ENCODE measurements around the gene PTPN7. TPM values are rescaled to one million over a fixed set of nuclear protein-coding genes. Genes with fewer than 3 reads are reported as not detected.

PTPN7 gene
- total RNA-seq, 1 experiment from 2014 or later, result 0.33 TPM

DNA sequence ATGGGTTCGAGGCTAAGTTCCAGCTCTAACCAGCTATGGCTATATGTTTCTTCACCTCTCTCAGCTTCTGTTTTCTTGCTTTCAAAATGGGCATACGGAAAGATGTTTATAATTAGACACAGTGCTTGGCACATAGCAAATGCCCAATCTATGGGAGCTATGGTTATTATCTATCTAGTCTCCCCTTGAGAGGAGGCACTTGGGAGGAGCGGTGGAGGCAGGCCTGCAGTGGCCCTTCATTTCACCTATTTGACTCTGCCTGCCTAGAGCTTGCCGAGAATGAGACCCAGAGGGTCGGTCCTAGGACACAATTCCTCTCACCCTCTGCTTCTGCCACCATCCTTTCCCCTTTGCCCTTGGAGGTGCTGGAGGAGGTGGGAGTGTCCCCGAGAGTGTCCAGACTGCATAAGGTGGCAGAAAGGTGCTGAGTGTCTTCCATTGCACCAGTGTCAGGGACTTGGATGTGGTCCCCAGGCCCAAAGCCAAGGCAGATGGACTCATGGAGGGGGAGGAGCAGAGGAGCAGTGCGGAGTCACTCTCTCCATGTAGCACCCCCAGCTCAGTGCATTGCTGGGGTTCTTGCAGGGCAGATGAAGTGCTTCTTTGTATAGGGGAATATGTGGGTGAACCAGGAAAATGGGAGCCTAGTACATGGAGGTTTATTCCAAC lies 42.2 kb upstream of the PTPN7 start:
- ChIA-PET CTCF (no interaction called here), POLR2A (no interaction called here)
- ATAC-seq (no peak; the same call in 1 of the 2 replicates), DNase-seq (ENCODE audit: low read depth, low spot score) (no peak)
- peaks cover 8% of the 10 kb centered on the region; the same call in 1 of the 2 replicates for H3K4me1 ChIP-seq (ENCODE audit: control insufficient read depth, insufficient read depth, low read length)
- H3K27ac ChIP-seq (ENCODE audit: low read length), result no peak overlapping the region
- H3K9me3 ChIP-seq (ENCODE audit: control insufficient read depth, insufficient read depth, low read depth, low read length), result no peaks in the 10 kb centered on the region
- in situ Hi-C loops (cut with HindIII; ENCODE audit: low pct_unique_long_range_greater_than_20kb, low sequenced_read_pairs) (loop anchor here (25.0 kb wide), 1 partner anchor 110 kb away; no protein-coding TSS in a partner anchor), intact Hi-C loops (cut with micrococcal nuclease; ENCODE audit: unreplicated experiment) (no loop called here)
- H3K4me3 ChIP-seq (ENCODE audit: low read depth in 2 of 2, low read length in 2 of 2), result no peak overlapping the region
- no TSS peak for BruUV-seq (replicated peaks)
- H3K36me3 ChIP-seq (ENCODE audit: control insufficient read depth, insufficient read depth, low read length), result no peaks in the 10 kb centered on the region
- H3K27me3 ChIP-seq (ENCODE audit: control insufficient read depth, insufficient read depth, low read length), result no peaks in the 10 kb centered on the region
- no peak for TF ChIP-seq TCF7L2 (IDR thresholded peaks at IDR 0.05; ENCODE audit: low read depth, low read length)
- TF ChIP-seq, protein P1, sequence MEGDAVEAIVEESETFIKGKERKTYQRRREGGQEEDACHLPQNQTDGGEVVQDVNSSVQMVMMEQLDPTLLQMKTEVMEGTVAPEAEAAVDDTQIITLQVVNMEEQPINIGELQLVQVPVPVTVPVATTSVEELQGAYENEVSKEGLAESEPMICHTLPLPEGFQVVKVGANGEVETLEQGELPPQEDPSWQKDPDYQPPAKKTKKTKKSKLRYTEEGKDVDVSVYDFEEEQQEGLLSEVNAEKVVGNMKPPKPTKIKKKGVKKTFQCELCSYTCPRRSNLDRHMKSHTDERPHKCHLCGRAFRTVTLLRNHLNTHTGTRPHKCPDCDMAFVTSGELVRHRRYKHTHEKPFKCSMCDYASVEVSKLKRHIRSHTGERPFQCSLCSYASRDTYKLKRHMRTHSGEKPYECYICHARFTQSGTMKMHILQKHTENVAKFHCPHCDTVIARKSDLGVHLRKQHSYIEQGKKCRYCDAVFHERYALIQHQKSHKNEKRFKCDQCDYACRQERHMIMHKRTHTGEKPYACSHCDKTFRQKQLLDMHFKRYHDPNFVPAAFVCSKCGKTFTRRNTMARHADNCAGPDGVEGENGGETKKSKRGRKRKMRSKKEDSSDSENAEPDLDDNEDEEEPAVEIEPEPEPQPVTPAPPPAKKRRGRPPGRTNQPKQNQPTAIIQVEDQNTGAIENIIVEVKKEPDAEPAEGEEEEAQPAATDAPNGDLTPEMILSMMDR (IDR thresholded peaks at IDR 0.05), result no peak

DNA sequence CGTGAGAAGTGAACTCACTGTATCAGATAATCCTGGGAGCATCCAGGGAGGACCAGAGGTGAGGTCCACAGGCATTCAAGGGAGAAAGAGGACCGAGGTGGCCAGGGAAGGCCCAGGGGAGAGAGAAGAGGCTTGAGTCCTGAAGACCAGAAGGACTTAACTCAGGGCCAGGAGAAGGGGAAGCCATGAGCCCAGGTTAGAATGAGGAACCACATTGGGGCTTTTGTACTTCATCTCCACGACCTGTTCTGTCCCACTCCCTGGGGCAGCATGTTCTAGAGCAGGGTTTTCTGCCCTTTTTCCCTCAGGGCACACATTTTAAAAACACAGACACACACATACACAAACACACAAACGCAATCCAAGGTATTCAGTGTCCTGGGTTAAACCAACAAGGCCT lies 41.6 kb upstream of the PTPN7 start:
- Histone ChIP-seq H3K36me3 (ENCODE audit: control insufficient read depth, insufficient read depth, low read length) (no peaks in the 10 kb centered on the region), H3K4me3 (ENCODE audit: low read depth in 2 of 2, low read length in 2 of 2) (no peak overlapping the region), H3K27me3 (ENCODE audit: control insufficient read depth, insufficient read depth, low read length) (no peaks in the 10 kb centered on the region), H3K27ac (ENCODE audit: low read length) (no peak overlapping the region), H3K9me3 (ENCODE audit: control insufficient read depth, insufficient read depth, low read depth, low read length) (no peaks in the 10 kb centered on the region), H3K4me1 (ENCODE audit: control insufficient read depth, insufficient read depth, low read length) (peaks cover 8% of the 10 kb centered on the region; the same call in 1 of the 2 replicates)
- no TSS peak for BruUV-seq (replicated peaks)
- CTCF ChIA-PET, result interaction anchor here (0.6 kb wide), 1 partner anchor 139 kb away, joined by 3 read pairs; no protein-coding TSS in a partner anchor
- POLR2A ChIA-PET, result no interaction called here
- no peak for ATAC-seq
- TF ChIP-seq, protein P2, sequence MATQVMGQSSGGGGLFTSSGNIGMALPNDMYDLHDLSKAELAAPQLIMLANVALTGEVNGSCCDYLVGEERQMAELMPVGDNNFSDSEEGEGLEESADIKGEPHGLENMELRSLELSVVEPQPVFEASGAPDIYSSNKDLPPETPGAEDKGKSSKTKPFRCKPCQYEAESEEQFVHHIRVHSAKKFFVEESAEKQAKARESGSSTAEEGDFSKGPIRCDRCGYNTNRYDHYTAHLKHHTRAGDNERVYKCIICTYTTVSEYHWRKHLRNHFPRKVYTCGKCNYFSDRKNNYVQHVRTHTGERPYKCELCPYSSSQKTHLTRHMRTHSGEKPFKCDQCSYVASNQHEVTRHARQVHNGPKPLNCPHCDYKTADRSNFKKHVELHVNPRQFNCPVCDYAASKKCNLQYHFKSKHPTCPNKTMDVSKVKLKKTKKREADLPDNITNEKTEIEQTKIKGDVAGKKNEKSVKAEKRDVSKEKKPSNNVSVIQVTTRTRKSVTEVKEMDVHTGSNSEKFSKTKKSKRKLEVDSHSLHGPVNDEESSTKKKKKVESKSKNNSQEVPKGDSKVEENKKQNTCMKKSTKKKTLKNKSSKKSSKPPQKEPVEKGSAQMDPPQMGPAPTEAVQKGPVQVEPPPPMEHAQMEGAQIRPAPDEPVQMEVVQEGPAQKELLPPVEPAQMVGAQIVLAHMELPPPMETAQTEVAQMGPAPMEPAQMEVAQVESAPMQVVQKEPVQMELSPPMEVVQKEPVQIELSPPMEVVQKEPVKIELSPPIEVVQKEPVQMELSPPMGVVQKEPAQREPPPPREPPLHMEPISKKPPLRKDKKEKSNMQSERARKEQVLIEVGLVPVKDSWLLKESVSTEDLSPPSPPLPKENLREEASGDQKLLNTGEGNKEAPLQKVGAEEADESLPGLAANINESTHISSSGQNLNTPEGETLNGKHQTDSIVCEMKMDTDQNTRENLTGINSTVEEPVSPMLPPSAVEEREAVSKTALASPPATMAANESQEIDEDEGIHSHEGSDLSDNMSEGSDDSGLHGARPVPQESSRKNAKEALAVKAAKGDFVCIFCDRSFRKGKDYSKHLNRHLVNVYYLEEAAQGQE (IDR thresholded peaks at IDR 0.05; ENCODE audit: insufficient read depth in 1 of 2, low read depth in 2 of 2, low read length in 1 of 2), result no peak
- TF ChIP-seq POLR2AphosphoS5 (IDR thresholded peaks at IDR 0.05; ENCODE audit: low read depth, low read length) (no peak), TCF7L2 (IDR thresholded peaks at IDR 0.05; ENCODE audit: low read depth, low read length) (no peak), SIN3A (IDR thresholded peaks at IDR 0.05; ENCODE audit: borderline replicate concordance, insufficient read depth, low read depth, low read length) (no peak)
- TF ChIP-seq, protein P1 (IDR thresholded peaks at IDR 0.05), result no peak
- intact Hi-C loops (cut with micrococcal nuclease; ENCODE audit: unreplicated experiment), result no loop called here
- DNase-seq (ENCODE audit: low read depth, low spot score), result no peak
- in situ Hi-C loops (cut with HindIII; ENCODE audit: low pct_unique_long_range_greater_than_20kb, low sequenced_read_pairs), result loop anchor here (25.0 kb wide), 1 partner anchor 110 kb away; no protein-coding TSS in a partner anchor

Data from Panc1 (cell line).